Endothelial cell (in vitro differentiated cells): ENCODE data around the gene EML4. TPM values are rescaled to one million over a fixed set of nuclear protein-coding genes. Genes with fewer than 3 reads are reported as not detected.
A peak's percentile ranks its signal among the peaks of the same experiment; 100 is the strongest.

ENCODE experiments used
- DNase-seq: peaks from one replicate; pipeline ENCODE4 v3.0.0; 2021; ENCODE audit warnings: low spot score
- H3K27ac Mint-ChIP-seq: one replicate; pipeline ENCODE4 v1.8.0; 2021; ENCODE audit warnings: mixed read lengths, inconsistent platforms; ENCODE audit not compliant: unreplicated experiment
- H3K27me3 Mint-ChIP-seq: one replicate; pipeline ENCODE4 v1.8.0; 2021; ENCODE audit warnings: mild to moderate bottlenecking, moderate library complexity, mixed read lengths, inconsistent platforms; ENCODE audit not compliant: unreplicated experiment
- H3K36me3 Mint-ChIP-seq: one replicate; pipeline ENCODE4 v1.8.0; 2021; ENCODE audit warnings: mild to moderate bottlenecking, low read depth, mixed read lengths, inconsistent platforms; ENCODE audit not compliant: unreplicated experiment
- H3K4me1 Mint-ChIP-seq: one replicate; pipeline ENCODE4 v1.8.0; 2021; ENCODE audit warnings: mild to moderate bottlenecking, mixed read lengths, inconsistent platforms; ENCODE audit not compliant: unreplicated experiment
- H3K4me3 Mint-ChIP-seq: one replicate; pipeline ENCODE4 v1.8.0; 2021; ENCODE audit warnings: mild to moderate bottlenecking, mixed read lengths, inconsistent platforms; ENCODE audit not compliant: unreplicated experiment
- H3K9me3 Mint-ChIP-seq: one replicate; pipeline ENCODE4 v1.8.0; 2021; ENCODE audit warnings: mixed read lengths, inconsistent platforms; ENCODE audit not compliant: unreplicated experiment
- CTCF ChIP-seq: fragments of 200-600 bp; sonication (generic); IDR thresholded peaks from one replicate; pipeline ENCODE4 v1.5.0; 2021; ENCODE audit warnings: antibody characterized with exemption; ENCODE audit not compliant: unreplicated experiment
- total RNA-seq: library from RNA; stranded (reverse); fragmentation: NEBNext Ultra II Directional; extraction: Animal tissue kit (Norgen Biotek cat#: 25700); gene quantifications from one replicate; pipeline ENCODE4 v1.2.1, GENCODE V29; 2021; ENCODE audit not compliant: unreplicated experiment

The EML4 gene
- total RNA-seq, 1 donor from 2014 or later: 49.7 TPM

- Mint-ChIP-seq H3K4me3 (no peak overlapping the region), H3K27ac (no peak overlapping the region), H3K4me1 (no peaks in the 10 kb centered on the region), H3K36me3 (no peaks in the 10 kb centered on the region), H3K9me3 (no peaks in the 10 kb centered on the region), H3K27me3 (no peaks in the 10 kb centered on the region)
- TF ChIP-seq CTCF: no peak
- DNase-seq: no peak
Observed at GRCh38 chr2:42164971-42165370, 4.2 kb upstream of the EML4 start.

- H3K27me3 Mint-ChIP-seq: no peaks in the 10 kb centered on the region
- no peaks in the 10 kb centered on the region for H3K4me1 Mint-ChIP-seq
- H3K27ac Mint-ChIP-seq: no peak overlapping the region
- H3K4me3 Mint-ChIP-seq: no peak overlapping the region
- no peaks in the 10 kb centered on the region for H3K9me3 Mint-ChIP-seq
- no peaks in the 10 kb centered on the region for H3K36me3 Mint-ChIP-seq
- DNase-seq: no peak
- no peak for TF ChIP-seq CTCF
Observed at GRCh38 chr2:42167458-42167857, 1.7 kb upstream of the EML4 start.

- no peak for DNase-seq
- Mint-ChIP-seq H3K27me3 (no peaks in the 10 kb centered on the region), H3K36me3 (no peaks in the 10 kb centered on the region), H3K4me3 (peak overlapping the region; percentile 84), H3K9me3 (no peaks in the 10 kb centered on the region), H3K4me1 (no peaks in the 10 kb centered on the region), H3K27ac (no peak overlapping the region)
- no peak for TF ChIP-seq CTCF
Observed at GRCh38 chr2:42168459-42169099, 574 bp upstream of the EML4 start.

- H3K27ac Mint-ChIP-seq: no peak overlapping the region
- H3K9me3 Mint-ChIP-seq: no peaks in the 10 kb centered on the region
- H3K27me3 Mint-ChIP-seq: no peaks in the 10 kb centered on the region
- DNase-seq: peak; percentile 4
- no peak for TF ChIP-seq CTCF
- H3K4me3 Mint-ChIP-seq: no peak overlapping the region
- H3K36me3 Mint-ChIP-seq: no peaks in the 10 kb centered on the region
- no peaks in the 10 kb centered on the region for H3K4me1 Mint-ChIP-seq
Observed at GRCh38 chr2:42169874-42170521, 845 bp downstream of the EML4 start.

- no peak for TF ChIP-seq CTCF
- no peaks in the 10 kb centered on the region for H3K9me3 Mint-ChIP-seq
- no peaks in the 10 kb centered on the region for H3K36me3 Mint-ChIP-seq
- no peak overlapping the region for H3K4me3 Mint-ChIP-seq
- no peak for DNase-seq
- H3K4me1 Mint-ChIP-seq: no peaks in the 10 kb centered on the region
- no peak overlapping the region for H3K27ac Mint-ChIP-seq
- H3K27me3 Mint-ChIP-seq: no peaks in the 10 kb centered on the region
Observed at GRCh38 chr2:42170619-42171395, 1.7 kb downstream of the EML4 start.
